Trophoblast cell (in vitro differentiated cells and primary cell): ENCODE results near the gene ARHGAP22.

Source experiments
- DNase-seq, 2 donors: peaks; one replicate each; pipeline ENCODE4 v3.0.0-alpha.2; 2016
- H2AFZ ChIP-seq: 2 replicates; pipeline ENCODE4 v1.6.1; 2013; ENCODE audit warnings: low read length, moderate library complexity, mild to moderate bottlenecking; ENCODE audit not compliant: insufficient read depth, poor library complexity
- H2AK5ac ChIP-seq: 2 replicates; pipeline ENCODE4 v1.6.1; 2013; ENCODE audit warnings: mild to moderate bottlenecking, low read length
- H2BK120ac ChIP-seq: 2 replicates; pipeline ENCODE4 v1.6.1; 2013; ENCODE audit warnings: low read length, mild to moderate bottlenecking, moderate library complexity; ENCODE audit not compliant: insufficient read depth, poor library complexity
- H2BK12ac ChIP-seq: 2 replicates; pipeline ENCODE4 v1.6.1; 2013; ENCODE audit warnings: mild to moderate bottlenecking, low read length, moderate library complexity
- H2BK5ac ChIP-seq: 2 replicates; pipeline ENCODE4 v1.6.1; 2013; ENCODE audit warnings: low read length, low read depth, moderate library complexity, mild to moderate bottlenecking; ENCODE audit not compliant: poor library complexity
- H3K14ac ChIP-seq: 2 replicates; pipeline ENCODE4 v1.6.1; 2013; ENCODE audit warnings: mild to moderate bottlenecking, low read length
- H3K18ac ChIP-seq: 2 replicates; pipeline ENCODE4 v1.6.1; 2013; ENCODE audit warnings: mild to moderate bottlenecking, low read length
- H3K23ac ChIP-seq: 2 replicates; pipeline ENCODE4 v1.6.1; 2013; ENCODE audit warnings: low read length
- H3K27ac ChIP-seq: 2 replicates; pipeline ENCODE4 v1.5.1; 2013; ENCODE audit warnings: low read depth, mild to moderate bottlenecking, inconsistent platforms, low read length, moderate library complexity
- H3K27me3 ChIP-seq: 2 replicates; pipeline ENCODE4 v1.6.1; 2013; ENCODE audit warnings: inconsistent platforms, mild to moderate bottlenecking, low read length, moderate library complexity; ENCODE audit not compliant: insufficient read depth
- H3K36me3 ChIP-seq, 2 experiments: 1 replicate in 1 of 2; 2 replicates in 1 of 2; pipeline ENCODE4 v1.6.1; 2013; ENCODE audit warnings: low read length in 2 of 2, mild to moderate bottlenecking in 2 of 2, moderate library complexity in 1 of 2; ENCODE audit not compliant: insufficient read depth in 2 of 2, control insufficient read depth in 1 of 2
- H3K4ac ChIP-seq: 2 replicates; pipeline ENCODE4 v1.6.1; 2013; ENCODE audit warnings: low read depth, mild to moderate bottlenecking, low read length, moderate library complexity
- H3K4me1 ChIP-seq, 2 experiments: 1 replicate in 1 of 2; 2 replicates in 1 of 2; pipeline ENCODE4 v1.6.1; 2013; ENCODE audit warnings: low read length in 2 of 2, mild to moderate bottlenecking in 2 of 2, moderate library complexity in 1 of 2; ENCODE audit not compliant: insufficient read depth in 2 of 2, control insufficient read depth in 1 of 2
- H3K4me2 ChIP-seq: 2 replicates; pipeline ENCODE4 v1.6.1; 2013; ENCODE audit warnings: inconsistent platforms, mild to moderate bottlenecking, low read length, moderate library complexity
- H3K4me3 ChIP-seq: 2 replicates; pipeline ENCODE4 v1.5.1; 2013; ENCODE audit warnings: mild to moderate bottlenecking, low read depth, low read length, inconsistent platforms
- H3K79me1 ChIP-seq: one replicate; pipeline ENCODE4 v1.6.1; 2013; ENCODE audit warnings: low read length
- H3K79me2 ChIP-seq: 2 replicates; pipeline ENCODE4 v1.6.1; 2013; ENCODE audit warnings: low read length, mild to moderate bottlenecking; ENCODE audit not compliant: control insufficient read depth, insufficient read depth, poor library complexity
- H3K9ac ChIP-seq: 2 replicates; pipeline ENCODE4 v1.6.1; 2013; ENCODE audit warnings: mild to moderate bottlenecking, low read length
- H3K9me3 ChIP-seq: 2 replicates; pipeline ENCODE4 v1.6.1; 2013; ENCODE audit warnings: low read depth, mild to moderate bottlenecking, control low read depth, inconsistent platforms, low read length; ENCODE audit not compliant: insufficient read depth
- H4K12ac ChIP-seq: 2 replicates; pipeline ENCODE4 v1.6.1; 2013; ENCODE audit warnings: low read depth, mild to moderate bottlenecking, low read length, moderate library complexity
- H4K8ac ChIP-seq: 2 replicates; pipeline ENCODE4 v1.6.1; 2013; ENCODE audit warnings: low read depth, mild to moderate bottlenecking, low read length, moderate library complexity
- H4K91ac ChIP-seq: one replicate; pipeline ENCODE4 v1.6.1; 2013; ENCODE audit warnings: low read depth, mild to moderate bottlenecking, low read length, moderate library complexity
- WGBS: extraction: QIAGEN DNeasy Blood & Tissue Kit; methylation state at CpG from one replicate; pipeline ENCODE4 v1.1.7; 2013; ENCODE audit warnings: missing lambda C conversion rate; ENCODE audit not compliant: insufficient read length, insufficient coverage; ENCODE audit errors: extremely low coverage; 5-methylcytosine and 5-hydroxymethylcytosine counted together

Gene ARHGAP22

DNA sequence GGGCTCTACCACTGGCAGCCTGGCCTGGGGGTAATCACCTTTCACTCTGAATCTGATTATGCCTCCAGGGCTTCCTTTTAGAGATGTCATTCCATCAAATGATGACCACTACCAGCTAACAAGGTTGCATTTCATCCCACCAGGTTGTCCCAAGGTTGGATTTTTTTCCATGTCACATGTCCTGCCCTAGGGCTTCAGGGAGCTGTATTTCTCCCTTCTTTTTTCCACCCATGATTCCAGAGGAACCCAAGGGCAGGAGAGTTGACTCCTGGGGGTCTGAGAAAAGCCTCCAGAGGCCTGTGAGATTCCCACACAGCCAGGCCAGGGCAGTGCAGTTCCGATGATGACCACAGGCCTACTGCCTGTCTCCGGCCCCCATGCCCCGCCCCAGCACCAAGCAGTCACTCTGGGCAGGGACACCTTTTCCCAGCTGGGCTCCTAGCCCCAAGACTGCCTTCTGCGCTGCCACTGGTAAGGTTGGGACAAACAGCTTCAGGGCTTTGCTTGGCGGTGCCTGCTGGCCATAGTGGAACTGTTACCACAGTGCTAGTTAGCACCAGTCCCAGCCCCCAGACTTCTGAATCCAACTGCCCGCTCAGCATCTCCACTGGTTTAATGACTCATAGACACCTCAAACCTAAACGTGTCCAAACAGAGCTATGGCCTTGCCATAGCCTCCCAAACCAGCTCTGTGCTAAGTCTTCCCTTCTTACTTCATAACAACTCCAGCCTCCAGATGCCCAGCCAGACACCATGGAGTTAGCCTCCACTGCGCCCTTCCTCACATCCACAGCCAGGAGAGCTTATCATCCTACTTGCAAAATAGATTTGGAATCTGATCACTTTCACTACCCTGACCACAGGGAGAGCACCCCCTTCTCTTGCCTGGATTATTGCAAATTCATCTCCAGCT is 133.7 kb downstream of the ARHGAP22 start:
- WGBS = no CpG with 5 or more reads among the region's 8 CpGs
- Histone ChIP-seq H2AFZ (no peak overlapping the region), H3K36me3 (no peaks in the 10 kb centered on the region), H2BK12ac (no peak overlapping the region), H3K9ac (no peak overlapping the region), H2AK5ac (no peak overlapping the region), H4K12ac (no peak overlapping the region), H3K23ac (no peak overlapping the region), H3K4me3 (no peak overlapping the region), H3K79me2 (peaks cover 1% of the 10 kb centered on the region), H3K4me2 (no peak overlapping the region), H3K27me3 (no peaks in the 10 kb centered on the region), H4K91ac (no peak overlapping the region), H3K27ac (no peak overlapping the region), H2BK5ac (no peak overlapping the region), H3K79me1 (peaks cover 2% of the 10 kb centered on the region), H3K18ac (no peak overlapping the region), H3K9me3 (no peaks in the 10 kb centered on the region), H3K14ac (no peak overlapping the region), H3K4me1 (peaks cover 15 to 16% of the 10 kb centered on the region in 2 experiments), H4K8ac (no peak overlapping the region), H2BK120ac (no peak overlapping the region), H3K4ac (no peak overlapping the region)
- no peak for DNase-seq

DNA sequence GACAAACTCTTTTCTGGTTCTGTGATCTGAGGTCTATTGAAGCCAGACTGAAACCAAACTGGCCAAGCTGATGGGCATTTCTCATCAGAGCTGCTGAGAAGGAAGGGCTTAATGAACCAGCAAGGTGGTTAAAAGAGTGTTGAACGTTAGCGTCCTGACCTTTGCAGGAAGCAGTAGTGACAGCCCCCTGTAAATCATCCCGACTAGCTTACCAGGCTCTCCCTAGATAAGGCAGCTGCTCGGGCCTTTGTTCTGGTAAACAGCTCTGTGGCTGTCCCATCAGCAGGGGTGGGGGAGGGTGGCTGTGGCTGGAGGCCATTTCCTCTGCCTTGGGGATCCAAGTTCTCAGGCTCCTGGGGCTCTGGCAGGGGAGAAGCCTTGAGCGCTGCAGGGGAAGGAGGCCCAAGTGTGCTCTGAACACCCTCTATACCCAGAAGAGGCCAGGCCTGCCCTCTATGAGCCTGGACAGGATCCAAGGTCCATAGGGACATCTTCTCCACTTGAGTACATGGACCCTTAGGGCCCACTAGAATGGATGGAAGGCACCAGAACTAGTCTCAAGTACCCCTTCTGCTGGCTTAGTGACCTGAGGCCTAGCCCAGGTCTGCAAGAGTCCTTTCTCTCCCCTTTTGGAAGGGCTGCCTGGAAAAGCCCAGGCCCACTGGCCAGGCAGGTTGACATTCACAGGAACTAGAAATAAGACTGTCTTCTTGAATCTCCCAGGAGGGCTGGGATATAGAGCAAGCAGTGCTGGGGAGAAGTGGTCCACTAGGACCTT is 134.6 kb downstream of the ARHGAP22 start:
- Histone ChIP-seq H4K8ac (no peak overlapping the region), H3K4ac (no peak overlapping the region), H3K79me2 (peaks cover 1% of the 10 kb centered on the region), H4K12ac (no peak overlapping the region), H3K4me2 (no peak overlapping the region), H3K23ac (no peak overlapping the region), H3K4me3 (no peak overlapping the region), H3K18ac (no peak overlapping the region), H3K79me1 (peaks cover 2% of the 10 kb centered on the region), H3K27me3 (no peaks in the 10 kb centered on the region), H3K9ac (no peak overlapping the region), H3K4me1 (peaks cover 18% of the 10 kb centered on the region in 2 experiments), H3K27ac (no peak overlapping the region), H2BK120ac (no peak overlapping the region), H2AFZ (no peak overlapping the region), H2BK5ac (no peak overlapping the region), H3K9me3 (no peaks in the 10 kb centered on the region), H3K36me3 (no peaks in the 10 kb centered on the region), H2BK12ac (no peak overlapping the region), H2AK5ac (no peak overlapping the region), H3K14ac (no peak overlapping the region), H4K91ac (no peak overlapping the region)
- WGBS = no CpG with 5 or more reads among the region's 5 CpGs
- DNase-seq = no peak

DNA sequence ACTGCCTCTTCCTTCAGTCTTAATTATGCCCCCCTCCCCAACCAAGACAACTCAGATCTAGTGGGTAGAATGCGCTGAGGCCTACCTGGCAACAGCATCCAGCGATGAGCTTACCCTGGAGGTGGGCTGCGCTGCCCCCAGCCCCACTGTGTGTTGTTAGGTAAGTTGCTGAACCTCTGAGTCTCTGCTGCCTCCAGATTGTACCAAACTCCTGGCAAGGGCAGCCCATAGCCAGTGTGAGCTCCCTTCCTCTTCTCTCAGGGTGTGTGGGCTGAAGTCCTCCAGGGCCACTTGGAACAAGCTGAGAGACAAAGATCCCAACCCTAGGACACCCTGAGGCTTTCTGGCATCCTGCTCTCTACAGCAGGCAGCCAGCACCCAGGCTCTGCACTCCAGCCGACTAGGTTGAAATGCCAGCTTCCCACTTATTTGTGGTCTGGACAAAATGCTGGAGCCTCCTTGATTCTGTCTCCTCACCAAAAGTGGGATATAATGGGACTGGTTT is 135.3 kb downstream of the ARHGAP22 start:
- Histone ChIP-seq H3K9ac (no peak overlapping the region), H4K91ac (no peak overlapping the region), H3K36me3 (no peaks in the 10 kb centered on the region), H2AK5ac (no peak overlapping the region), H3K4me2 (no peak overlapping the region), H3K79me2 (peaks cover 1% of the 10 kb centered on the region), H3K4me1 (peaks cover 18% of the 10 kb centered on the region in 2 experiments), H2BK120ac (no peak overlapping the region), H3K4ac (no peak overlapping the region), H3K79me1 (peaks cover 2% of the 10 kb centered on the region), H3K18ac (no peak overlapping the region), H2AFZ (no peak overlapping the region), H3K9me3 (no peaks in the 10 kb centered on the region), H2BK5ac (no peak overlapping the region), H3K23ac (no peak overlapping the region), H3K27ac (no peak overlapping the region), H3K27me3 (no peaks in the 10 kb centered on the region), H3K4me3 (no peak overlapping the region), H4K8ac (no peak overlapping the region), H3K14ac (no peak overlapping the region), H4K12ac (no peak overlapping the region), H2BK12ac (no peak overlapping the region)
- no CpG with 5 or more reads among the region's 4 CpGs for WGBS
- DNase-seq = no peak

DNA sequence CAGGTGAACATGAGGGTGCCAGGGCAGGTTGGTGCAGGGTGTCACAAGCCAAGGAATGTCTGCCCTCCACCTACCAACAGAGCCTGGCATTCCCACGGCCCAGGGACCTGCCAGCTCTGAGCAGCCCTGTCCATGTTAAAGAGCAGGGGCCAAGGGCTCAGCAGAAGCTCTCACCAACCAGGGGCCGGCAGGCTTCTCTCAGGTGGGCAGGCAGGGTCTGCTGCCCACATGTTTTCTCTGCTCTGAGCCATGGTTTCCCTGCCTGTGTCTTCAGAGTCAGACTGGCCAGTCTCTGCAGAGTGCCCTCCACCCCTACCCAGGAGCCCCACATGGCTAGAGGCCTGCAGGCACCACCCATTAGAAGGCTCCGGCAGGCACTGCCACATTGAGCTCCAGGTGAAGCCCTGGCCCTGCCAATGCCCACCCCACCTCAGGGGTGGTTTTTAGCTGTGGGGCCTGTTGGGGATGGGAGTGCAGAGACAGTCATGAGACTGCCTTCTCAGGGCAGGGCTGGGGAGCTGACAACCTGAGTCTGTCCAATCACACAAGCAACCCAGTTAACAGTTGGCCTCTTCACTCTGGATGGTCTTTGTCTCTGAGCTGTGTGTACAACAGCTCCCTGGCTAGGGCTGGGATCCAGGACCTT is 135.9 kb downstream of the ARHGAP22 start:
- H4K8ac ChIP-seq = no peak overlapping the region
- H4K91ac ChIP-seq = no peak overlapping the region
- H3K9me3 ChIP-seq = no peaks in the 10 kb centered on the region

More for the DNA sequence above, 135.9 kb downstream of the ARHGAP22 start:
- H3K27me3 ChIP-seq = no peaks in the 10 kb centered on the region
- H3K4me2 ChIP-seq = no peak overlapping the region
- no peak overlapping the region for H2AK5ac ChIP-seq
- no peak overlapping the region for H2AFZ ChIP-seq
- no peak overlapping the region for H2BK12ac ChIP-seq
- no peak overlapping the region for H2BK5ac ChIP-seq
- H3K4me3 ChIP-seq = no peak overlapping the region
- H3K23ac ChIP-seq = no peak overlapping the region
- H3K4ac ChIP-seq = no peak overlapping the region
- no peak for DNase-seq
- H3K9ac ChIP-seq = no peak overlapping the region
- no peak overlapping the region for H2BK120ac ChIP-seq
- no CpG with 5 or more reads among the region's 3 CpGs for WGBS
- peaks cover 1% of the 10 kb centered on the region for H3K79me2 ChIP-seq
- no peak overlapping the region for H3K14ac ChIP-seq
- no peaks in the 10 kb centered on the region for H3K36me3 ChIP-seq
- H4K12ac ChIP-seq = no peak overlapping the region
- H3K79me1 ChIP-seq = peaks cover 2% of the 10 kb centered on the region
- no peak overlapping the region for H3K27ac ChIP-seq
- peaks cover 18% of the 10 kb centered on the region in 2 experiments for H3K4me1 ChIP-seq
- no peak overlapping the region for H3K18ac ChIP-seq
